GM12878 (cell line): ENCODE measurements around the gene TLL2. TPM values are rescaled to one million over a fixed set of nuclear protein-coding genes. Genes with fewer than 3 reads are reported as not detected.

Experiments
- ATAC-seq: fragments of 200-7000 bp; cut with Tn5 transposase; 3 replicates; pipeline ENCODE4 v1.9.1; 2020; ENCODE audit warnings: mild to moderate bottlenecking, moderate library complexity
- BruUV-seq: library from RNA; stranded (reverse); fragments of 400-500 nt; replicated peaks from 2 replicates; lab custom pipeline; 2021; lab: Mats Ljungman, UMichigan
- CTCF ChIA-PET: fragments of 300-600 bp; sonication (Branson Sonifier 250); formaldehyde crosslinking; extraction: SDS; loops from one replicate; lab custom pipeline; 2021; ENCODE audit warnings: inconsistent platforms; lab: Yijun Ruan, JAX
- POLR2A ChIA-PET: fragments of 350-600 bp; formaldehyde crosslinking; extraction: SDS; loops from one replicate; lab custom pipeline; 2021; ENCODE audit warnings: inconsistent platforms; lab: Charles Lee
- RAD21 ChIA-PET: fragments of 300-600 bp; sonication (Branson Sonifier 250); formaldehyde crosslinking; loops from one replicate; lab custom pipeline; 2023; ENCODE audit warnings: antibody characterized with exemption; ENCODE audit not compliant: unreplicated experiment; lab: Charles Lee
- SMC1A ChIA-PET: fragments of 300-600 bp; sonication (Branson Sonifier 250); formaldehyde crosslinking; loops from one replicate; lab custom pipeline; 2023; ENCODE audit not compliant: unreplicated experiment, uncharacterized antibody; lab: Charles Lee
- DNase-seq: peaks from one replicate; pipeline ENCODE4 v3.0.0-alpha.2; 2011; ENCODE audit warnings: low read depth, low spot score
- FAIRE-seq: peaks from 3 replicates; lab custom pipeline; 2011; peaks lifted over from hg19 to GRCh38; lab: Jason Lieb, UNC
- H2AFZ ChIP-seq: 2 replicates; pipeline ENCODE4 v1.6.0; 2011; ENCODE audit warnings: low read depth, low read length, control low read depth; ENCODE audit not compliant: control insufficient read depth
- H3K27ac ChIP-seq: 2 replicates; pipeline ENCODE4 v1.5.1; 2011; ENCODE audit warnings: control low read depth; ENCODE audit not compliant: control insufficient read depth, insufficient read depth
- H3K27me3 ChIP-seq, 2 experiments: replicated peaks in 1 of 2; 2 replicates each; pipeline versions ENCODE4 v1.6.0 to v1.6.1; 2011; ENCODE audit warnings: low read length in 1 of 2; ENCODE audit not compliant: control insufficient read depth in 2 of 2, insufficient read depth in 2 of 2
- H3K36me3 ChIP-seq, 2 experiments: 2 replicates each; pipeline ENCODE4 v1.5.1; 2011; ENCODE audit warnings: low read length in 1 of 2; ENCODE audit not compliant: control insufficient read depth in 2 of 2, insufficient read depth in 2 of 2
- H3K4me1 ChIP-seq: 2 replicates; pipeline ENCODE4 v1.6.1; 2011; ENCODE audit warnings: mild to moderate bottlenecking, low read length, moderate library complexity, mixed read lengths; ENCODE audit not compliant: control insufficient read depth, insufficient read depth
- H3K4me2 ChIP-seq: 2 replicates; pipeline ENCODE4 v1.6.0; 2011; ENCODE audit warnings: control low read depth; ENCODE audit not compliant: control insufficient read depth, insufficient read depth
- H3K4me3 ChIP-seq: fragments of 200-600 bp; sonication (generic); 2 replicates; pipeline ENCODE4 v1.5.1; 2016
- H3K79me2 ChIP-seq: 2 replicates; pipeline ENCODE4 v1.6.0; 2011; ENCODE audit warnings: low read length; ENCODE audit not compliant: control insufficient read depth, insufficient read depth
- H3K9ac ChIP-seq: 2 replicates; pipeline ENCODE4 v1.8.0; 2011; ENCODE audit warnings: low read length, control low read depth, mixed read lengths; ENCODE audit not compliant: control insufficient read depth, insufficient read depth
- H3K9me3 ChIP-seq: replicated peaks from 3 replicates; pipeline ENCODE4 v1.5.1; 2011; ENCODE audit warnings: mild to moderate bottlenecking, low read length; ENCODE audit not compliant: control insufficient read depth, insufficient read depth
- H4K20me1 ChIP-seq: 2 replicates; pipeline ENCODE4 v1.6.0; 2011; ENCODE audit not compliant: control insufficient read depth, insufficient read depth
- E4F1 ChIP-seq: fragments of 450-650 bp; IDR thresholded peaks from 2 replicates; pipeline ENCODE4 v1.6.1; 2018; ENCODE audit warnings: borderline replicate concordance, mild to moderate bottlenecking; ENCODE audit not compliant: partially characterized antibody
- EGR1 ChIP-seq, 2 experiments: IDR thresholded peaks; 1 replicate in 1 of 2; 2 replicates in 1 of 2; pipeline ENCODE4 v1.6.1; 2011 to 2012; ENCODE audit warnings: low read depth in 2 of 2, low read length in 2 of 2, borderline replicate concordance in 1 of 2, mild to moderate bottlenecking in 1 of 2, moderate library complexity in 1 of 2
- WGBS: methylation state at CpG from one replicate; pipeline ENCODE4 v1.1.6; 2016; ENCODE audit warnings: low lambda C conversion rate; ENCODE audit not compliant: insufficient replicate concordance, insufficient coverage; ENCODE audit errors: missing lambda C conversion rate; 5-methylcytosine and 5-hydroxymethylcytosine counted together
- in situ Hi-C: fragments of 300-500 bp; cut with MboI; formaldehyde crosslinking; loops from 9 replicates; pipeline ENCODE4 v1.14.3; 2018; ENCODE audit warnings: mixed read lengths
- intact Hi-C: fragments of 100-400 bp; cut with micrococcal nuclease; formaldehyde crosslinking; loops from one replicate; pipeline ENCODE4 v1.14.2; 2022; ENCODE audit not compliant: unreplicated experiment
- polyA plus RNA-seq, 11 experiments: library from polyadenylated mRNA; depleted of rRNA in 4 of 11; unstranded in 6 of 11; stranded (reverse) in 5 of 11; fragments of >200 nt; fragmentation: Nextera tagmentation in 4 of 11; fragmentation: Illumina TruSeq in 1 of 11; extraction: Ambion mirVana in 4 of 11; extraction: Trizol in 1 of 11; gene quantifications; 1 replicate in 1 of 11; 2 replicates in 10 of 11; pipeline versions ENCODE4 v1.2.1 to v1.2.3, GENCODE V29; 2011 to 2016; ENCODE audit warnings: inconsistent platforms in 2 of 11, missing spikeins in 2 of 11, low read depth in 1 of 11
- total RNA-seq, 4 experiments: library from RNA; depleted of rRNA in 3 of 4; stranded (reverse); fragments of >200 nt in 3 of 4; fragmentation: Illumina TruSeq in 1 of 4; extraction: Trizol in 1 of 4; gene quantifications; 2 replicates each; pipeline versions ENCODE4 v1.2.1 to v1.2.3, GENCODE V29; 2013 to 2021
- TF ChIP-seq, protein P1 (sequence below): fragments of 450-650 bp; IDR thresholded peaks from 2 replicates; pipeline ENCODE4 v1.6.1; 2017; ENCODE audit warnings: mild to moderate bottlenecking, moderate library complexity
- TF ChIP-seq, protein P2 (sequence below), 3 experiments: IDR thresholded peaks in 2 of 3; conservative IDR thresholded peaks in 1 of 3; 2 replicates each; pipeline ENCODE4 v1.5.1; 2011; ENCODE audit warnings: low read depth in 3 of 3, low read length in 3 of 3, mild to moderate bottlenecking in 3 of 3, control low read depth in 2 of 3, moderate library complexity in 2 of 3, inconsistent platforms in 1 of 3, mixed read lengths in 1 of 3; ENCODE audit not compliant: control insufficient read depth in 2 of 3, insufficient read depth in 1 of 3; ENCODE audit errors: extremely low read depth in 1 of 3

The TLL2 gene
- total and polyA plus RNA-seq, 10 of the 15 experiments (the other 5 are each of a cell fraction or from before 2014, with no cell fraction given), result 0.02 to 2.1 (median 0.52) TPM

- TF ChIP-seq, protein P1, sequence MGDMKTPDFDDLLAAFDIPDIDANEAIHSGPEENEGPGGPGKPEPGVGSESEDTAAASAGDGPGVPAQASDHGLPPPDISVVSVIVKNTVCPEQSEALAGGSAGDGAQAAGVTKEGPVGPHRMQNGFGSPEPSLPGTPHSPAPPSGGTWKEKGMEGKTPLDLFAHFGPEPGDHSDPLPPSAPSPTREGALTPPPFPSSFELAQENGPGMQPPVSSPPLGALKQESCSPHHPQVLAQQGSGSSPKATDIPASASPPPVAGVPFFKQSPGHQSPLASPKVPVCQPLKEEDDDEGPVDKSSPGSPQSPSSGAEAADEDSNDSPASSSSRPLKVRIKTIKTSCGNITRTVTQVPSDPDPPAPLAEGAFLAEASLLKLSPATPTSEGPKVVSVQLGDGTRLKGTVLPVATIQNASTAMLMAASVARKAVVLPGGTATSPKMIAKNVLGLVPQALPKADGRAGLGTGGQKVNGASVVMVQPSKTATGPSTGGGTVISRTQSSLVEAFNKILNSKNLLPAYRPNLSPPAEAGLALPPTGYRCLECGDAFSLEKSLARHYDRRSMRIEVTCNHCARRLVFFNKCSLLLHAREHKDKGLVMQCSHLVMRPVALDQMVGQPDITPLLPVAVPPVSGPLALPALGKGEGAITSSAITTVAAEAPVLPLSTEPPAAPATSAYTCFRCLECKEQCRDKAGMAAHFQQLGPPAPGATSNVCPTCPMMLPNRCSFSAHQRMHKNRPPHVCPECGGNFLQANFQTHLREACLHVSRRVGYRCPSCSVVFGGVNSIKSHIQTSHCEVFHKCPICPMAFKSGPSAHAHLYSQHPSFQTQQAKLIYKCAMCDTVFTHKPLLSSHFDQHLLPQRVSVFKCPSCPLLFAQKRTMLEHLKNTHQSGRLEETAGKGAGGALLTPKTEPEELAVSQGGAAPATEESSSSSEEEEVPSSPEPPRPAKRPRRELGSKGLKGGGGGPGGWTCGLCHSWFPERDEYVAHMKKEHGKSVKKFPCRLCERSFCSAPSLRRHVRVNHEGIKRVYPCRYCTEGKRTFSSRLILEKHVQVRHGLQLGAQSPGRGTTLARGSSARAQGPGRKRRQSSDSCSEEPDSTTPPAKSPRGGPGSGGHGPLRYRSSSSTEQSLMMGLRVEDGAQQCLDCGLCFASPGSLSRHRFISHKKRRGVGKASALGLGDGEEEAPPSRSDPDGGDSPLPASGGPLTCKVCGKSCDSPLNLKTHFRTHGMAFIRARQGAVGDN, result no peak
These were observed 191.5 kb downstream of the TLL2 start (continued) for GRCh38 chr10:96322275-96322674.

GRCh38 chr10:96321822-96322221 is 191.9 kb downstream of the TLL2 start:
- no peak overlapping the region for H3K4me2 ChIP-seq
- ChIA-PET SMC1A (interaction anchor here (1.1 to 1.7 kb wide), 3 partner anchors 29 to 178 kb away, joined by 3 to 5 read pairs (median 4); no protein-coding TSS in a partner anchor), CTCF (interaction anchor here (0.5 to 3.0 kb wide), 10 partner anchors 13 to 306 kb away, joined by 3 to 11 read pairs (median 4); no protein-coding TSS in a partner anchor), RAD21 (interaction anchor here (1.3 to 1.5 kb wide), 3 partner anchors 15 to 305 kb away, joined by 3 to 6 read pairs (median 4); no protein-coding TSS in a partner anchor), POLR2A (interaction anchor here (0.5 kb wide), 1 partner anchor 621 kb away, joined by 3 read pairs; no protein-coding TSS in a partner anchor)
- no peak overlapping the region for H3K27ac ChIP-seq
- no peaks in the 10 kb centered on the region for H3K79me2 ChIP-seq
- no peaks in the 10 kb centered on the region for H4K20me1 ChIP-seq
- in situ Hi-C loops (loop anchor here (10.0 kb wide), 1 partner anchor 297 kb away; no protein-coding TSS in a partner anchor), intact Hi-C loops (no loop called here)
- no peaks in the 10 kb centered on the region for H3K9me3 ChIP-seq
- BruUV-seq, result no TSS peak
- no peaks in the 10 kb centered on the region for H3K36me3 ChIP-seq
- H3K9ac ChIP-seq, result no peak overlapping the region
- no peak overlapping the region for H3K4me3 ChIP-seq
- FAIRE-seq (no peak), ATAC-seq (no peak), DNase-seq (no peak)
- H3K27me3 ChIP-seq, result no peaks in the 10 kb centered on the region
- no peak overlapping the region for H2AFZ ChIP-seq
- H3K4me1 ChIP-seq, result peaks cover 12% of the 10 kb centered on the region
- WGBS, result 18% methylated on average over 5 of the region's 5 CpGs
- TF ChIP-seq E4F1 (no peak), EGR1 (IDR thresholded peaks at IDR 0.05; ENCODE audit: borderline replicate concordance in 1 of 2, low read depth in 2 of 2, low read length in 2 of 2) (no peak)
- TF ChIP-seq, protein P2, sequence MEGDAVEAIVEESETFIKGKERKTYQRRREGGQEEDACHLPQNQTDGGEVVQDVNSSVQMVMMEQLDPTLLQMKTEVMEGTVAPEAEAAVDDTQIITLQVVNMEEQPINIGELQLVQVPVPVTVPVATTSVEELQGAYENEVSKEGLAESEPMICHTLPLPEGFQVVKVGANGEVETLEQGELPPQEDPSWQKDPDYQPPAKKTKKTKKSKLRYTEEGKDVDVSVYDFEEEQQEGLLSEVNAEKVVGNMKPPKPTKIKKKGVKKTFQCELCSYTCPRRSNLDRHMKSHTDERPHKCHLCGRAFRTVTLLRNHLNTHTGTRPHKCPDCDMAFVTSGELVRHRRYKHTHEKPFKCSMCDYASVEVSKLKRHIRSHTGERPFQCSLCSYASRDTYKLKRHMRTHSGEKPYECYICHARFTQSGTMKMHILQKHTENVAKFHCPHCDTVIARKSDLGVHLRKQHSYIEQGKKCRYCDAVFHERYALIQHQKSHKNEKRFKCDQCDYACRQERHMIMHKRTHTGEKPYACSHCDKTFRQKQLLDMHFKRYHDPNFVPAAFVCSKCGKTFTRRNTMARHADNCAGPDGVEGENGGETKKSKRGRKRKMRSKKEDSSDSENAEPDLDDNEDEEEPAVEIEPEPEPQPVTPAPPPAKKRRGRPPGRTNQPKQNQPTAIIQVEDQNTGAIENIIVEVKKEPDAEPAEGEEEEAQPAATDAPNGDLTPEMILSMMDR (IDR thresholded peaks at IDR 0.05 in 2 of 3, conservative IDR thresholded peaks at IDR 0.05 in 1 of 3; ENCODE audit: control insufficient read depth in 2 of 3, extremely low read depth in 1 of 3, insufficient read depth in 1 of 3, low read depth in 3 of 3, low read length in 3 of 3), result peak in 2 of 3 experiments; percentile 13 to 17; a peak in 1 of 6 replicates
